Kidney (tissue), 14 donors: Measurements from ENCODE around the gene SEC22A. TPM values are rescaled to one million over a fixed set of nuclear protein-coding genes. Genes with fewer than 3 reads are reported as not detected.
A peak's percentile ranks its signal among the peaks of the same experiment; 100 is the strongest.

Experiments used
- DNase-seq, 5 donors: peaks; one replicate each; pipeline ENCODE4 v3.0.0-alpha.2; 2013 to 2020
- FAIRE-seq: peaks from 2 replicates; lab custom pipeline; 2012; peaks lifted over from hg19 to GRCh38; lab: Jason Lieb, UNC
- H3K27ac ChIP-seq, 2 donors: one replicate each; pipeline ENCODE4 v1.7.0; 2013; ENCODE audit warnings: low read depth in 2 of 2, low read length in 2 of 2, inconsistent platforms in 1 of 2
- H3K27me3 ChIP-seq: one replicate; pipeline ENCODE4 v1.7.1; 2013; ENCODE audit warnings: low read length, inconsistent platforms; ENCODE audit not compliant: control insufficient read depth, insufficient read depth
- H3K36me3 ChIP-seq, 3 donors: one replicate each; pipeline versions ENCODE4 v1.7.0 to v1.7.1; 2013; ENCODE audit warnings: low read length in 3 of 3, control low read depth in 1 of 3, inconsistent platforms in 1 of 3; ENCODE audit not compliant: insufficient read depth in 3 of 3, control insufficient read depth in 2 of 3
- H3K4me1 ChIP-seq, 3 donors: one replicate each; pipeline versions ENCODE4 v1.7.0 to v1.7.1; 2013; ENCODE audit warnings: low read length in 3 of 3, inconsistent platforms in 1 of 3, low read depth in 1 of 3; ENCODE audit not compliant: control insufficient read depth in 2 of 3, insufficient read depth in 2 of 3
- H3K4me3 ChIP-seq, 3 donors: one replicate each; pipeline versions ENCODE4 v1.7.0 to v1.8.1; 2013; ENCODE audit warnings: low read length in 3 of 3, control low read depth in 1 of 3, inconsistent platforms in 1 of 3
- H3K9ac ChIP-seq, 3 donors: one replicate each; pipeline versions ENCODE4 v1.7.0 to v1.7.1; 2013; ENCODE audit warnings: low read length in 3 of 3, control low read depth in 1 of 3, inconsistent platforms in 1 of 3
- H3K9me3 ChIP-seq, 3 donors: one replicate each; pipeline versions ENCODE4 v1.7.0 to v1.7.1; 2013; ENCODE audit warnings: low read length in 3 of 3, control low read depth in 1 of 3, inconsistent platforms in 1 of 3; ENCODE audit not compliant: control insufficient read depth in 2 of 3, insufficient read depth in 1 of 3
- CTCF ChIP-seq: IDR thresholded peaks from 3 replicates; pipeline ENCODE4 v1.5.1; 2012; ENCODE audit warnings: mild to moderate bottlenecking, moderate library complexity, borderline replicate concordance; ENCODE audit not compliant: insufficient read depth; ENCODE audit errors: extremely low read depth
- intact Hi-C: fragments of 100-400 bp; cut with DNase I; formaldehyde crosslinking; loops from one replicate; pipeline ENCODE4 v1.11.1; 2022
- polyA plus RNA-seq: library from polyadenylated mRNA; stranded (reverse); fragments of 350-450 nt; fragmentation: Illumina TruSeq; extraction: RNeasy Lipid Tissue Mini Kit (QIAGEN cat#74804); gene quantifications from one replicate; pipeline ENCODE4 v1.2.3, GENCODE V29; 2014; ENCODE audit warnings: low read depth, low replicate concordance; ENCODE audit not compliant: insufficient read depth
- total RNA-seq: library from RNA; stranded (reverse); fragmentation: NEBNext Ultra II Directional; extraction: Animal tissue kit (Norgen Biotek cat#: 25700); gene quantifications from one replicate; pipeline ENCODE4 v1.2.1, GENCODE V29; 2021
- donor health status: control.
- donor health status: control.
- donor health status: control.
- donor health status: control.
- donor health status: control.
- donor health status: DM: yes; HTN: yes; CAD: no.
- donor health status: Normal renal cell carcinoma (clear cell type).

The SEC22A gene
- total and polyA plus RNA-seq, 2 donors from 2014 or later = 14.8 to 18.6 TPM

DNA sequence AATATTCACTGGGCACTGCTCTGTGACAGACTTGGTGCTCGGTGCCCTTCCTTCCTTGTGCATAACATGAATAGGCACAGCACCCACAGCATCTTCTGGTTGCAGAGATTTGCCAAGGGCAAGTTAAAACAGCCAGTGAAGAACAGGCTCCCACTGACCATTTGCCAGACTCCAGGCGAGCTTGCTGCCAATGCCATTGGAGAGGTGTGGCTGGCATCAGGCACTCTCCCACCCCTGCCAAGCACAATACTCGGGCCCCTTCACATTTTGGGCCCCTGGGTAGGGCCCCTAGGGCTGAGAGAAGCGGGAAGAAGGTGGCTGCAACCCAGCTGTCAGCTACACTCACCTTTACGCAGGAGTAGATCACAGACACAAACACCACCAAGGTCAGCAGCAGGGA, 112.1 kb downstream of the SEC22A start:
- DNase-seq = peak in 1 of 5 donors; percentile 29
- FAIRE-seq = no peak
- Histone ChIP-seq H3K27ac (no peak overlapping the region), H3K9me3 (no peaks in the 10 kb centered on the region), H3K4me1 (no peaks in the 10 kb centered on the region), H3K36me3 (no peaks in the 10 kb centered on the region), H3K27me3 (no peaks in the 10 kb centered on the region), H3K4me3 (no peak overlapping the region), H3K9ac (no peak overlapping the region)
- no peak for TF ChIP-seq CTCF
- intact Hi-C loops = no loop called here

DNA sequence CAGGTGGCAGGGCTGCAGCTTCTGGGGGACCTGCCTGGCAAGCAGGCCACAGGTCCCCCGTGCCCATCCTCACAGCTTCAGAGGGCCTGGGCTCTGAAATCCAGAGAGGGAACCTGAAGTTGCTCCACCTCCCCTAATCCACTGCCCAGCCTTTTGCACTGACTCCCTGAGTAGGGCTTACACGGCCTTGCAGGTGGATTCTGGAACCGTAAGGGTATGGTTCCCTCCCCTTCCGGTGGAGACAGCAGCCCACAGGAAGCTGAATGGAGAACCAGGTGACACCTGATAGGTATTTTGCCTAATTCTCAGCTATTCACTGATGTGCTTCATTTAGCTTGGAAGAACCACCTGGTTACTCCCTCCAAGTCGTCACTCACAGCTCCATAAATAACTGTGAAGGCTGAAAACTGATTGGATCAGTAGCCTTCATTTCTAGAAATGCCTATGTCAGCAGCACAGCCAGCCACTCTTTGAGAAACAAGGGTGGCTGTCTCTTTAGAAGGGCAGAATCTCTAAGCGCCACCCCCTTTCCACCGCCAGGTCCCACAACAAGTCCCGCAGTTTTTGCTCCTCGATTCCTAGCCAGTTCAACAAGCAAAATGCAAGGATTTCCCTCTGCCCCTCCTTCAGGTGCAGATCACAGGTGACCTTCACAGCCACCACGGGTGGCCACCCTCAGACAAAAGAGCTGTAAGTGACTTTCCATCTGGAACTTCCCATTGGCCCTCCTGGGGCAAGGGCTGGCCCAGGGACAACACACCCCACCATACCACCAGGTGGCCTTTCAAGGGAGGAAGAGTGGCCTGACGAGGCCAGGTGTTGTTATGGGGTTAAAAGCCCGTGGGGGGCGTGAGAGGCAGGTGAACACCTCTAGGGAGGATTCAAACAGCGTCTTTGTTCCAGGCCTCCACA, 112.9 kb downstream of the SEC22A start:
- no peaks in the 10 kb centered on the region for H3K4me1 ChIP-seq
- no peak for FAIRE-seq
- no peaks in the 10 kb centered on the region for H3K36me3 ChIP-seq
- intact Hi-C loops = no loop called here
- no peaks in the 10 kb centered on the region for H3K27me3 ChIP-seq
- DNase-seq = peak in 2 of 5 donors; percentile 26 to 33
- no peak overlapping the region for H3K27ac ChIP-seq
- H3K4me3 ChIP-seq = no peak overlapping the region
- no peak for TF ChIP-seq CTCF
- H3K9ac ChIP-seq = no peak overlapping the region
- H3K9me3 ChIP-seq = no peaks in the 10 kb centered on the region

DNA sequence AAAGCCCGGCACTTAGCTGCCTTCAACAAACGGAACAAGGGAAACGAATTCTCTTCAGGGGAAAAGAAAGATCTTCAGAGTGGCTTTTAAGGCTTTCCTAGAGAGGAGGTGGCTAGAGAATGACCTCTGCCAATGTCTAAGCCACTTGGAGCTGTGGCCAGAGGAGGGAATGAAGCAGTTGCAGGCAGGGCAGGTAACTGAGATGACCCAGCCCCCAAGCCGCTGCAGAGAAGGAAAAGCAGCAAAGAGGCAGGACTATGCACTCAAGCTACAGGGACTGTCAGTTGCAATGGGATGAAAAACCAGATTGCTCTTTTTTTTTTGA, 113.5 kb downstream of the SEC22A start:
- no peaks in the 10 kb centered on the region for H3K36me3 ChIP-seq
- no peak overlapping the region for H3K27ac ChIP-seq
- DNase-seq (peak in 1 of 5 donors; percentile 10), FAIRE-seq (no peak)
- no peaks in the 10 kb centered on the region for H3K4me1 ChIP-seq
- no peak for TF ChIP-seq CTCF
- intact Hi-C loops = no loop called here
- no peak overlapping the region for H3K4me3 ChIP-seq
- no peaks in the 10 kb centered on the region for H3K9me3 ChIP-seq
- no peak overlapping the region for H3K9ac ChIP-seq
- H3K27me3 ChIP-seq = no peaks in the 10 kb centered on the region

GRCh38 chr3:123317716-123318115, 116.0 kb downstream of the SEC22A start:
- Histone ChIP-seq H3K27me3 (no peaks in the 10 kb centered on the region), H3K4me1 (no peaks in the 10 kb centered on the region), H3K36me3 (peaks cover 0 to 6% (median 0%) of the 10 kb centered on the region in 3 donors), H3K27ac (no peak overlapping the region), H3K4me3 (no peak overlapping the region), H3K9ac (no peak overlapping the region), H3K9me3 (no peaks in the 10 kb centered on the region)
- FAIRE-seq (no peak), DNase-seq (no peak)
- intact Hi-C loops = no loop called here
- no peak for TF ChIP-seq CTCF
